Endothelial cell of umbilical vein (primary cell): Measurements from ENCODE around the gene CPLX1. TPM values are rescaled to one million over a fixed set of nuclear protein-coding genes. Genes with fewer than 3 reads are reported as not detected.

Source experiments
- BruUV-seq: library from RNA; stranded (reverse); fragments of 400-500 nt; replicated peaks from 2 replicates; lab custom pipeline; 2021; lab: Mats Ljungman, UMichigan
- CTCF ChIA-PET: fragments of 300-600, 350-600 bp; sonication (Branson Sonifier 250); formaldehyde crosslinking; loops from one replicate; lab custom pipeline; 2021; ENCODE audit warnings: antibody characterized with exemption, inconsistent platforms; lab: Charles Lee
- POLR2A ChIA-PET: fragments of 300-600, 350-600 bp; sonication (Branson Sonifier 250); formaldehyde crosslinking; loops from one replicate; lab custom pipeline; 2021; ENCODE audit warnings: antibody characterized with exemption, inconsistent platforms; lab: Charles Lee
- DNase-seq: peaks from one replicate; pipeline ENCODE4 v3.0.0-alpha.2; 2011; ENCODE audit warnings: low read depth, low spot score
- FAIRE-seq: peaks from 2 replicates; lab custom pipeline; 2011; peaks lifted over from hg19 to GRCh38; lab: Jason Lieb, UNC
- H2AFZ ChIP-seq: 2 replicates; pipeline ENCODE4 v1.6.0; 2012; ENCODE audit warnings: low read depth, low read length, control low read depth, inconsistent platforms
- H3K27ac ChIP-seq: 2 replicates; pipeline ENCODE4 v1.5.1; 2011; ENCODE audit warnings: low read depth, mild to moderate bottlenecking, control low read depth, low read length, moderate library complexity; ENCODE audit not compliant: insufficient read depth
- H3K27me3 ChIP-seq, 2 experiments: 2 replicates each; pipeline versions ENCODE4 v1.6.0 to v1.6.1; 2011; ENCODE audit warnings: low read length in 2 of 2, mixed read lengths in 1 of 2; ENCODE audit not compliant: control insufficient read depth in 2 of 2, insufficient read depth in 2 of 2
- H3K36me3 ChIP-seq, 2 experiments: 2 replicates in 1 of 2; 3 replicates in 1 of 2; pipeline ENCODE4 v1.5.1; 2011; ENCODE audit warnings: low read length in 2 of 2, mild to moderate bottlenecking in 1 of 2, moderate library complexity in 1 of 2; ENCODE audit not compliant: control insufficient read depth in 2 of 2, insufficient read depth in 2 of 2; ENCODE audit errors: extremely low read depth in 1 of 2
- H3K4me1 ChIP-seq: 3 replicates; pipeline ENCODE4 v1.5.1; 2011; ENCODE audit warnings: mild to moderate bottlenecking, low read length; ENCODE audit not compliant: control insufficient read depth, insufficient read depth; ENCODE audit errors: extremely low read depth
- H3K4me2 ChIP-seq: 2 replicates; pipeline ENCODE4 v1.6.1; 2011; ENCODE audit warnings: low read length, control low read depth, mixed read lengths; ENCODE audit not compliant: insufficient read depth
- H3K4me3 ChIP-seq, 3 experiments: fragments of 200-600 bp in 1 of 3; sonication (generic), shearing (Covaris generic) in 1 of 3; replicated peaks in 1 of 3; 2 replicates each; pipeline ENCODE4 v1.5.1; 2011 to 2016; ENCODE audit warnings: control low read depth in 3 of 3, low read length in 3 of 3, mild to moderate bottlenecking in 2 of 3, inconsistent platforms in 1 of 3, low read depth in 1 of 3, moderate library complexity in 1 of 3; ENCODE audit not compliant: insufficient read depth in 1 of 3
- H3K79me2 ChIP-seq: 2 replicates; pipeline ENCODE4 v1.6.0; 2012; ENCODE audit warnings: low read length, inconsistent platforms; ENCODE audit not compliant: control insufficient read depth, insufficient read depth
- H3K9ac ChIP-seq: replicated peaks from 2 replicates; pipeline ENCODE3; 2011; ENCODE audit warnings: low read length, control low read depth; ENCODE audit not compliant: insufficient read depth; ENCODE audit errors: extremely low read depth
- H3K9me1 ChIP-seq: replicated peaks from 3 replicates; pipeline ENCODE4 v1.6.0; 2011; ENCODE audit warnings: mild to moderate bottlenecking, low read length; ENCODE audit not compliant: control insufficient read depth, insufficient read depth; ENCODE audit errors: extremely low read depth
- H3K9me3 ChIP-seq: replicated peaks from 2 replicates; pipeline ENCODE4 v1.5.1; 2012; ENCODE audit warnings: low read length, inconsistent platforms; ENCODE audit not compliant: control insufficient read depth, insufficient read depth
- H4K20me1 ChIP-seq: replicated peaks from 2 replicates; pipeline ENCODE3; 2011; ENCODE audit warnings: mild to moderate bottlenecking, low read length; ENCODE audit not compliant: control insufficient read depth, insufficient read depth; ENCODE audit errors: extremely low read depth
- CTCF ChIP-seq, 2 donors: IDR thresholded peaks; 1 replicate in 1 of 2; 2 replicates in 1 of 2; pipeline ENCODE4 v1.5.1; 2011; ENCODE audit warnings: low read length in 2 of 2, mild to moderate bottlenecking in 2 of 2, moderate library complexity in 2 of 2, control low read depth in 1 of 2, inconsistent platforms in 1 of 2, low read depth in 1 of 2; ENCODE audit not compliant: insufficient read depth in 1 of 2; ENCODE audit errors: extremely low read depth in 1 of 2
- EZH2 ChIP-seq: IDR thresholded peaks from 2 replicates; pipeline ENCODE4 v1.6.1; 2012; ENCODE audit warnings: borderline replicate concordance, low read depth, mild to moderate bottlenecking, moderate library complexity, low read length, inconsistent platforms; ENCODE audit not compliant: severe bottlenecking
- FOS ChIP-seq: IDR thresholded peaks from 2 replicates; pipeline ENCODE4 v1.6.1; 2011; ENCODE audit warnings: mild to moderate bottlenecking, low read length, moderate library complexity, borderline replicate concordance; ENCODE audit not compliant: insufficient read depth
- GATA2 ChIP-seq: IDR thresholded peaks from 2 replicates; pipeline ENCODE4 v1.7.0; 2011; ENCODE audit warnings: low read depth, mild to moderate bottlenecking, moderate library complexity, mixed read lengths, low read length; ENCODE audit not compliant: insufficient read length, insufficient read depth
- JUN ChIP-seq: IDR thresholded peaks from 2 replicates; pipeline ENCODE4 v1.6.1; 2011; ENCODE audit warnings: borderline replicate concordance, low read depth; ENCODE audit not compliant: insufficient read length, insufficient read depth
- MAX ChIP-seq: IDR thresholded peaks from 2 replicates; pipeline ENCODE4 v1.6.1; 2011; ENCODE audit not compliant: insufficient read depth, insufficient read length
- MYC ChIP-seq: IDR thresholded peaks from one replicate; pipeline ENCODE4 v1.6.1; 2011; ENCODE audit warnings: mild to moderate bottlenecking, low read depth, low read length
- POLR2A ChIP-seq: IDR thresholded peaks from 2 replicates; pipeline ENCODE4 v1.6.1; 2012; ENCODE audit warnings: low read depth, mild to moderate bottlenecking, control low read depth, low read length
- POLR2AphosphoS5 ChIP-seq: IDR thresholded peaks from 2 replicates; pipeline ENCODE4 v1.6.1; 2012; ENCODE audit warnings: low read depth, mild to moderate bottlenecking, control low read depth, low read length, moderate library complexity; ENCODE audit not compliant: insufficient read depth
- dilution Hi-C: fragments of 300-500 bp; cut with MboI; formaldehyde crosslinking; loops from one replicate; pipeline ENCODE4 v1.15.0; 2019; ENCODE audit warnings: low sequenced_read_pairs; ENCODE audit not compliant: extremely low pct_ligation_motif_present
- intact Hi-C: fragments of 100-400 bp; cut with micrococcal nuclease; formaldehyde crosslinking; loops from one replicate; pipeline ENCODE4 v1.10.0; 2022
- polyA plus RNA-seq, 4 experiments: library from polyadenylated mRNA; depleted of rRNA in 3 of 4; stranded (reverse) in 3 of 4; unstranded in 1 of 4; fragments of >200 nt; gene quantifications; 2 replicates each; pipeline versions ENCODE4 v1.2.1 to v1.2.3, GENCODE V29; 2011 to 2012; ENCODE audit warnings: missing spikeins in 1 of 4
- total RNA-seq: library from RNA; stranded (reverse); gene quantifications from 2 replicates; pipeline ENCODE4 v1.2.3, GENCODE V29; 2021

Gene CPLX1
- total and polyA plus RNA-seq, 2 donors (not counting 3 experiments of a cell fraction or from before 2014, with no cell fraction given): 1.0 to 1.8 TPM

GRCh38 chr4:803884-804283, 22.0 kb downstream of the CPLX1 start:
- no peak for TF ChIP-seq JUN
- no peak for TF ChIP-seq CTCF (IDR thresholded peaks at IDR 0.05; ENCODE audit: extremely low read depth in 1 of 2, insufficient read depth in 1 of 2, low read depth in 1 of 2, low read length in 2 of 2)
- TF ChIP-seq POLR2AphosphoS5: no peak
- no peak for TF ChIP-seq EZH2
- no peak for TF ChIP-seq MYC
- no peak for TF ChIP-seq FOS
- TF ChIP-seq MAX: no peak
- no peak for TF ChIP-seq POLR2A
- no peak for TF ChIP-seq GATA2
- Histone ChIP-seq H3K27ac (no peak overlapping the region), H3K4me3 (no peak overlapping the region), H3K9ac (no peak overlapping the region), H3K4me1 (no peaks in the 10 kb centered on the region), H4K20me1 (no peaks in the 10 kb centered on the region), H3K79me2 (no peaks in the 10 kb centered on the region), H3K4me2 (no peak overlapping the region), H3K36me3 (no peaks in the 10 kb centered on the region), H3K9me3 (no peaks in the 10 kb centered on the region), H2AFZ (no peak overlapping the region), H3K27me3 (peaks cover 0 to 9% of the 10 kb centered on the region in 2 experiments), H3K9me1 (no peaks in the 10 kb centered on the region)
- ChIA-PET POLR2A (no interaction called here), CTCF (no interaction called here)
- no peak for FAIRE-seq
- no TSS peak for BruUV-seq
- DNase-seq: no peak
- intact Hi-C loops (no loop called here), dilution Hi-C loops (no loop called here)
